Upper lobe of left lung (tissue), 6 donors: Measurements from ENCODE around the gene TPPP. TPM values are rescaled to one million over a fixed set of nuclear protein-coding genes. Genes with fewer than 3 reads are reported as not detected.

ENCODE experiments used
- ATAC-seq, 2 donors: fragments of 200-7000 bp; cut with Tn5 transposase; one replicate each; pipeline ENCODE4 v1.9.1; 2022; ENCODE audit warnings: mild to moderate bottlenecking in 2 of 2, moderate library complexity in 2 of 2; ENCODE audit not compliant: low FRiP score in 2 of 2
- DNase-seq, 2 donors: peaks; one replicate each; pipeline ENCODE4 v3.0.0-alpha.2; 2019 to 2020
- H3K27ac ChIP-seq, 4 donors: fragments of 200-600 bp; sonication (generic); one replicate each; pipeline ENCODE4 v1.5.1; 2016 to 2019
- H3K27me3 ChIP-seq, 4 donors: fragments of 200-600 bp; sonication (generic); one replicate each; pipeline ENCODE4 v1.5.1; 2017 to 2019
- H3K36me3 ChIP-seq, 4 donors: fragments of 200-600 bp; sonication (generic); one replicate each; pipeline ENCODE4 v1.5.1; 2016 to 2019
- H3K4me1 ChIP-seq, 4 donors: fragments of 200-600 bp; sonication (generic); one replicate each; pipeline ENCODE4 v1.5.1; 2018 to 2019
- H3K4me3 ChIP-seq, 4 donors: fragments of 200-600 bp; sonication (generic); one replicate each; pipeline ENCODE4 v1.5.1; 2017 to 2019; ENCODE audit warnings: mild to moderate bottlenecking in 2 of 4, moderate library complexity in 1 of 4
- H3K9me3 ChIP-seq, 4 donors: fragments of 200-600 bp; sonication (generic); one replicate each; pipeline ENCODE4 v1.5.1; 2018 to 2019
- EP300 ChIP-seq, 4 donors: sonication (generic); formaldehyde crosslinking; IDR thresholded peaks; one replicate each; pipeline ENCODE4 v1.5.1; 2017; ENCODE audit warnings: antibody characterized with exemption in 4 of 4, control low read depth in 2 of 4
- POLR2A ChIP-seq, 4 donors: fragments of 450-650 bp; IDR thresholded peaks; one replicate each; pipeline ENCODE4 v1.5.1; 2016 to 2017; ENCODE audit warnings: antibody characterized with exemption in 4 of 4, mild to moderate bottlenecking in 2 of 4
- POLR2AphosphoS5 ChIP-seq, 2 donors: sonication (generic); formaldehyde crosslinking; IDR thresholded peaks; one replicate each; pipeline ENCODE4 v1.5.1; 2017; ENCODE audit warnings: antibody characterized with exemption in 2 of 2
- WGBS, 2 donors: methylation state at CpG; one replicate each; pipeline ENCODE4 v1.1.5; 2017 to 2018; 5-methylcytosine and 5-hydroxymethylcytosine counted together
- total RNA-seq, 6 donors: library from RNA; depleted of rRNA in 4 of 6; stranded (reverse); fragments of >200 nt in 4 of 6; gene quantifications; one replicate each; pipeline versions ENCODE4 v1.1.0 to v1.2.1, GENCODE V29; 2016 to 2021
- TF ChIP-seq, protein P1 (sequence below), 6 experiments: fragments of 450-650 bp in 4 of 6; fragments of 200-600 bp in 2 of 6; sonication (generic) in 2 of 6; IDR thresholded peaks; one replicate each; pipeline ENCODE4 v1.5.1; 2016 to 2019; ENCODE audit warnings: antibody characterized with exemption in 6 of 6
- donor health status: DM: no; HTN: no; CAD: no; lungs with moderate emphysema.
- donor health status: DM: no; HTN: yes; CAD: no; lungs with severe emphysema.

TPPP gene
- total RNA-seq, 6 donors from 2014 or later: 14.3 to 42.7 (median 19.1) TPM

GRCh38 chr5:624118-624950 is 68.8 kb downstream of the TPPP start:
- Histone ChIP-seq H3K4me3 (no peak overlapping the region), H3K27me3 (no peaks in the 10 kb centered on the region), H3K9me3 (no peaks in the 10 kb centered on the region), H3K4me1 (no peaks in the 10 kb centered on the region), H3K27ac (no peak overlapping the region), H3K36me3 (peaks cover 12 to 59% (median 40%) of the 10 kb centered on the region in 4 donors)
- WGBS, 2 donors: 94 to 97% methylated on average over 34 to 37 of the region's 38 CpGs
- DNase-seq (peak in 1 of 2 donors; percentile 75), ATAC-seq (no peak)
- TF ChIP-seq POLR2AphosphoS5 (IDR thresholded peaks at IDR 0.05) (no peak), POLR2A (IDR thresholded peaks at IDR 0.05) (no peak), EP300 (IDR thresholded peaks at IDR 0.05) (no peak)
- TF ChIP-seq, protein P1, sequence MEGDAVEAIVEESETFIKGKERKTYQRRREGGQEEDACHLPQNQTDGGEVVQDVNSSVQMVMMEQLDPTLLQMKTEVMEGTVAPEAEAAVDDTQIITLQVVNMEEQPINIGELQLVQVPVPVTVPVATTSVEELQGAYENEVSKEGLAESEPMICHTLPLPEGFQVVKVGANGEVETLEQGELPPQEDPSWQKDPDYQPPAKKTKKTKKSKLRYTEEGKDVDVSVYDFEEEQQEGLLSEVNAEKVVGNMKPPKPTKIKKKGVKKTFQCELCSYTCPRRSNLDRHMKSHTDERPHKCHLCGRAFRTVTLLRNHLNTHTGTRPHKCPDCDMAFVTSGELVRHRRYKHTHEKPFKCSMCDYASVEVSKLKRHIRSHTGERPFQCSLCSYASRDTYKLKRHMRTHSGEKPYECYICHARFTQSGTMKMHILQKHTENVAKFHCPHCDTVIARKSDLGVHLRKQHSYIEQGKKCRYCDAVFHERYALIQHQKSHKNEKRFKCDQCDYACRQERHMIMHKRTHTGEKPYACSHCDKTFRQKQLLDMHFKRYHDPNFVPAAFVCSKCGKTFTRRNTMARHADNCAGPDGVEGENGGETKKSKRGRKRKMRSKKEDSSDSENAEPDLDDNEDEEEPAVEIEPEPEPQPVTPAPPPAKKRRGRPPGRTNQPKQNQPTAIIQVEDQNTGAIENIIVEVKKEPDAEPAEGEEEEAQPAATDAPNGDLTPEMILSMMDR (IDR thresholded peaks at IDR 0.05): no peak

- H3K36me3 ChIP-seq: peaks cover 12 to 60% (median 43%) of the 10 kb centered on the region in 4 donors
- 96 to 97% methylated on average over 13 of the region's 13 CpGs for WGBS, 2 donors
These were observed 69.6 kb downstream of the TPPP start for GRCh38 chr5:623531-623930.

GRCh38 chr5:622946-623522 is 70.1 kb downstream of the TPPP start:
- H3K36me3 ChIP-seq: peaks cover 12 to 58% (median 40%) of the 10 kb centered on the region in 4 donors

More at GRCh38 chr5:623531-623930, 69.6 kb downstream of the TPPP start:
- Histone ChIP-seq H3K4me3 (no peak overlapping the region), H3K27me3 (no peaks in the 10 kb centered on the region), H3K9me3 (no peaks in the 10 kb centered on the region), H3K4me1 (no peaks in the 10 kb centered on the region), H3K27ac (no peak overlapping the region)
- no peak for DNase-seq
- TF ChIP-seq EP300 (IDR thresholded peaks at IDR 0.05) (no peak), POLR2AphosphoS5 (IDR thresholded peaks at IDR 0.05) (no peak), POLR2A (IDR thresholded peaks at IDR 0.05) (no peak)
- TF ChIP-seq, protein P1 (IDR thresholded peaks at IDR 0.05): no peak
- ATAC-seq: no peak

DNA sequence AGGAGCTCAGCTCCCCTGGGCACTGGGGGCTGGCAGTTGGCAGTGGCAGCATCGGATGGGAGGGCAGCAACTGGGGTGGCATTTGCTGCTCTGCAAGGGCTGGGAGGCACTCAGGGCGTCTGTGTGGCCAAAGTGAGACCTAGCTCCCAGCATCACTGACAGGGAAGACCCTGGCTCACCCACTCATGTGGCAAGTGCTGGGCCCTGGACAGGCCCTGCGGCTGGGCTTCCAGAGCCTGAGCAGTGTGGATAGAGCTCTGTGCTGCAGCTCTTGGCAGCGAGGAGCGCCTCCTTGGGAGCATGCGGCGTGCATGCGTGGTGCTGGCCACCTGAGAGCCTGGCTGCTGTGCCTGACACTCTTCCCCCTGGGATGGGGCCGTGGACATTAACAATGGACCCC is 70.8 kb downstream of the TPPP start:
- no peaks in the 10 kb centered on the region for H3K27me3 ChIP-seq
- H3K9me3 ChIP-seq: no peaks in the 10 kb centered on the region
- no peak for TF ChIP-seq POLR2AphosphoS5 (IDR thresholded peaks at IDR 0.05)
- TF ChIP-seq POLR2A (IDR thresholded peaks at IDR 0.05): no peak
- TF ChIP-seq, protein P1 (IDR thresholded peaks at IDR 0.05): no peak
- TF ChIP-seq EP300 (IDR thresholded peaks at IDR 0.05): no peak
- H3K4me1 ChIP-seq: no peaks in the 10 kb centered on the region
- WGBS, 2 donors: 99% methylated on average over 9 of the region's 9 CpGs; no CpG with 5 or more reads in 1 of the 2 donors
- peaks cover 12 to 54% (median 35%) of the 10 kb centered on the region in 4 donors for H3K36me3 ChIP-seq
- ATAC-seq (no peak), DNase-seq (peak in 1 of 2 donors; percentile 69)
- no peak overlapping the region for H3K27ac ChIP-seq
- no peak overlapping the region for H3K4me3 ChIP-seq

More at GRCh38 chr5:622946-623522, 70.1 kb downstream of the TPPP start:
- Histone ChIP-seq H3K27me3 (no peaks in the 10 kb centered on the region), H3K4me3 (no peak overlapping the region), H3K9me3 (no peaks in the 10 kb centered on the region), H3K4me1 (no peaks in the 10 kb centered on the region), H3K27ac (no peak overlapping the region)
- TF ChIP-seq, protein P1 (IDR thresholded peaks at IDR 0.05): no peak
- TF ChIP-seq POLR2AphosphoS5 (IDR thresholded peaks at IDR 0.05): no peak
- no peak for TF ChIP-seq EP300 (IDR thresholded peaks at IDR 0.05)
- no peak for TF ChIP-seq POLR2A (IDR thresholded peaks at IDR 0.05)
- DNase-seq: peak in 1 of 2 donors; percentile 78
- 94 to 96% methylated on average over 21 to 31 of the region's 31 CpGs for WGBS, 2 donors
- no peak for ATAC-seq
